Measurements from ENCODE around the gene TMEM31. TPM values are rescaled to one million over a fixed set of nuclear protein-coding genes. Genes with fewer than 3 reads are reported as not detected.

The TMEM31 gene
- total RNA-seq, 1 donor from 2014 or later, result not detected

Other genes starting within 250 kb of the TMEM31 start
- gene RAB40A, start 191.4 kb upstream of the TMEM31 start, total RNA-seq, result 0.08 and 0.15 TPM in 2 replicates
- gene TCEAL4, start 125.4 kb upstream of the TMEM31 start, total RNA-seq, result 3.2 and 4.1 TPM in 2 replicates
- gene TCEAL3, start 102.9 kb upstream of the TMEM31 start, total RNA-seq, result 0.23 and 0.32 TPM in 2 replicates
- 2.6 and 3.5 TPM in 2 replicates for gene TCEAL1, start 81.9 kb upstream of the TMEM31 start, total RNA-seq
- 225 and 229 TPM in 2 replicates for gene MORF4L2, start 24.2 kb upstream of the TMEM31 start, total RNA-seq
- gene PLP1, start 65.9 kb downstream of the TMEM31 start, total RNA-seq, result not detected in 2 replicates
- 0.18 and 0.37 TPM in 2 replicates for gene RAB9B, start 121.3 kb downstream of the TMEM31 start, total RNA-seq

All from activated T-helper 1 cell treated with anti-CD3 and anti-CD28 coated beads, Interleukin-12 subunit alpha, Interleukin-12 subunit beta, Interleukin-2, Interleukin-4 antibody, amounts not matched to agents 30 ng/mL and 10 ng/mL and 1 ng/mL, durations not matched to agents 14 hours and 24 hours and 36 hours (primary cell).